Activated CD8-positive, alpha-beta memory T cell treated with anti-CD3 and anti-CD28 coated beads, Interleukin-2, amount 10 ng/mL, durations not matched to agents 7 days and 5 days (primary cell): Measurements from ENCODE around the gene DGLUCY. TPM values are rescaled to one million over a fixed set of nuclear protein-coding genes. Genes with fewer than 3 reads are reported as not detected.
"Not testable (repeated sequence)": the region's sequence is repeated elsewhere in the genome, so short reads cannot be mapped to it uniquely, and the experiment has no call there.

Experiments
- ATAC-seq: fragments of 150-1000 bp; cut with Tn5 transposase; one replicate; pipeline ENCODE4 v1.10.0; 2021; ENCODE audit warnings: moderate library complexity
- CTCF ChIA-PET: fragments of 350-600 bp; sonication (Branson Sonifier 250); formaldehyde crosslinking; loops from one replicate; lab custom pipeline; 2021; ENCODE audit warnings: antibody characterized with exemption; lab: Charles Lee
- DNase-seq: peaks from one replicate; pipeline ENCODE4 v3.0.0-alpha.2; 2020
- H3K27ac Mint-ChIP-seq: one replicate; pipeline ENCODE4 v1.8.0; 2021; ENCODE audit warnings: mild to moderate bottlenecking, mixed read lengths
- H3K27me3 Mint-ChIP-seq: one replicate; pipeline ENCODE4 v1.8.0; 2021; ENCODE audit warnings: mixed read lengths
- H3K36me3 Mint-ChIP-seq: one replicate; pipeline ENCODE4 v1.8.0; 2021; ENCODE audit warnings: mild to moderate bottlenecking, mixed read lengths
- H3K4me1 Mint-ChIP-seq: one replicate; pipeline ENCODE4 v1.8.0; 2021; ENCODE audit warnings: mixed read lengths
- H3K4me3 Mint-ChIP-seq: one replicate; pipeline ENCODE4 v1.8.0; 2021; ENCODE audit warnings: mild to moderate bottlenecking, moderate library complexity, mixed read lengths
- H3K9me3 Mint-ChIP-seq: one replicate; pipeline ENCODE4 v1.8.0; 2022; ENCODE audit warnings: low read depth, mixed read lengths
- total RNA-seq, 2 experiments: library from RNA; stranded (reverse); gene quantifications; one replicate each; pipeline ENCODE4 v1.2.3, GENCODE V29; 2021

DGLUCY gene
- total RNA-seq, 2 experiments from 2014 or later, result 113 to 176 TPM

DNA sequence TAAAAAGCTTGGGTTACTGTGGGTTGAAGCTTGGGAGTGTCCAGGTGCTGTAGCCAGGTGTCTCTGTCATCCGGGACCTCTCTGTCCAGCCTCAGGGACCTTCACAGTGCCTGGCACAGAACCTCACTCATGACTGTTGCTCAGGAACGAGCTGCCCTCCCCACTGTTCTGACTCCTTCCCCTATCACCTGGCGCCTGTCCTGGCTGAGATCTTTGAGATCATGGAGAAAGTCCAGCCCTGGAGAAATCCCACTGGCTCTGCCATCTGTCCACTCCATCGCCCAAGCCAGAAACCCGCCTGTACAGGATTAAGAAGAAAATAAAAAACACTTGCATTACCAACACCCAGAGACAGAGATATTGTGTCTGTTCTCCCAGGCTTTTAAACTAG, 53.5 kb downstream of the DGLUCY start:
- CTCF ChIA-PET, result no interaction called here
- DNase-seq, result no peak
- Mint-ChIP-seq H3K36me3 (peaks cover 35% of the 10 kb centered on the region), H3K4me1 (no peaks in the 10 kb centered on the region), H3K27me3 (no peaks in the 10 kb centered on the region), H3K9me3 (no peaks in the 10 kb centered on the region), H3K4me3 (no peak overlapping the region), H3K27ac (no peak overlapping the region)
- ATAC-seq, result no peak

GRCh38 chr14:91169951-91170350, 56.1 kb downstream of the DGLUCY start:
- H3K4me1 Mint-ChIP-seq, result peaks cover 4% of the 10 kb centered on the region
- DNase-seq (no peak), ATAC-seq (no peak)
- peaks cover 36% of the 10 kb centered on the region for H3K36me3 Mint-ChIP-seq
- H3K4me3 Mint-ChIP-seq, result no peak overlapping the region
- H3K27ac Mint-ChIP-seq, result no peak overlapping the region
- CTCF ChIA-PET, result interaction anchor here (1.2 to 8.6 kb wide), 2 partner anchors 111 to 267 kb away, joined by 3 to 129 read pairs; no protein-coding TSS in a partner anchor
- H3K9me3 Mint-ChIP-seq, result no peaks in the 10 kb centered on the region
- no peaks in the 10 kb centered on the region for H3K27me3 Mint-ChIP-seq

- ATAC-seq (no peak), DNase-seq (no peak)
- Mint-ChIP-seq H3K36me3 (peaks cover 34% of the 10 kb centered on the region), H3K9me3 (no peaks in the 10 kb centered on the region), H3K4me1 (peaks cover 4% of the 10 kb centered on the region), H3K27me3 (no peaks in the 10 kb centered on the region), H3K4me3 (no peak overlapping the region), H3K27ac (peak overlapping the region; percentile 17)
- CTCF ChIA-PET, result interaction anchor here (0.6 to 8.6 kb wide), 4 partner anchors 29 to 267 kb away, joined by 3 to 129 read pairs (median 4); no protein-coding TSS in a partner anchor
These were observed 56.7 kb downstream of the DGLUCY start for GRCh38 chr14:91170504-91171121.

DNA sequence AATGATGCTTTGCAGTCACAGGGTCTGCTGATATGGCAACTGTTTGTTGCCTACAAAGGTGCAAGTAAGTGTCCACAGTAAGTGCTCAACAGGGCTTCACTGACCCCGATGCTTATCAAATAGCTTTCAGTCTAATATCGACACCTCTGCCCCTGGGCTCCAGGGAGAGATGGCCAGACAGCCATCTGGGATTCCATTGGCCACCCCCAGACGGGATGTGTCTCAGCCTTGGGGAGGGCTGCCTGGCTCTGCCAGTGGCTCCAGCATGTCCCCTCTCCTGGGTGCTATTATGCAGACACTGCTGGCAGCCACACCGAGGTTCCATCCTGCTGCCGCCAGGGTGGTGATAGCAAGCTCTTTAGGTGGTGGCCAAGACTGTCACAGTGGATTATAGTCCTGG, 57.4 kb downstream of the DGLUCY start:
- Mint-ChIP-seq H3K27ac (peak overlapping the region; percentile 32), H3K4me1 (peaks cover 6% of the 10 kb centered on the region), H3K36me3 (peaks cover 33% of the 10 kb centered on the region), H3K9me3 (no peaks in the 10 kb centered on the region), H3K4me3 (no peak overlapping the region), H3K27me3 (no peaks in the 10 kb centered on the region)
- DNase-seq (no peak), ATAC-seq (no peak)
- CTCF ChIA-PET, result interaction anchor here (0.6 to 8.6 kb wide), 8 partner anchors 12 to 268 kb away, joined by 3 to 129 read pairs (median 4); partner anchors contain the start of gene DGLUCY

- peak; percentile 69 for ATAC-seq
- Mint-ChIP-seq H3K4me3 (no peak overlapping the region), H3K27me3 (no peaks in the 10 kb centered on the region), H3K4me1 (peaks cover 19% of the 10 kb centered on the region), H3K27ac (peak overlapping the region; percentile 38), H3K36me3 (peaks cover 35% of the 10 kb centered on the region), H3K9me3 (no peaks in the 10 kb centered on the region)
- peak; percentile 85 for DNase-seq
- CTCF ChIA-PET, result interaction anchor here (0.6 to 8.6 kb wide), 55 partner anchors 9 to 1629 kb away, joined by 3 to 129 read pairs (median 4); partner anchors contain the start of genes DGLUCY and RPS6KA5
These were observed 59.4 kb downstream of the DGLUCY start for GRCh38 chr14:91173221-91173670.

- Mint-ChIP-seq H3K27me3 (no peaks in the 10 kb centered on the region), H3K4me1 (peaks cover 19% of the 10 kb centered on the region), H3K27ac (no peak overlapping the region), H3K9me3 (no peaks in the 10 kb centered on the region), H3K4me3 (no peak overlapping the region), H3K36me3 (peaks cover 31% of the 10 kb centered on the region)
- DNase-seq (no peak), ATAC-seq (no peak)
- CTCF ChIA-PET, result interaction anchor here (0.9 to 8.6 kb wide), 23 partner anchors 16 to 416 kb away, joined by 3 to 129 read pairs (median 6); partner anchors contain the start of gene DGLUCY
These were observed 60.0 kb downstream of the DGLUCY start for GRCh38 chr14:91173904-91174303.

DNA sequence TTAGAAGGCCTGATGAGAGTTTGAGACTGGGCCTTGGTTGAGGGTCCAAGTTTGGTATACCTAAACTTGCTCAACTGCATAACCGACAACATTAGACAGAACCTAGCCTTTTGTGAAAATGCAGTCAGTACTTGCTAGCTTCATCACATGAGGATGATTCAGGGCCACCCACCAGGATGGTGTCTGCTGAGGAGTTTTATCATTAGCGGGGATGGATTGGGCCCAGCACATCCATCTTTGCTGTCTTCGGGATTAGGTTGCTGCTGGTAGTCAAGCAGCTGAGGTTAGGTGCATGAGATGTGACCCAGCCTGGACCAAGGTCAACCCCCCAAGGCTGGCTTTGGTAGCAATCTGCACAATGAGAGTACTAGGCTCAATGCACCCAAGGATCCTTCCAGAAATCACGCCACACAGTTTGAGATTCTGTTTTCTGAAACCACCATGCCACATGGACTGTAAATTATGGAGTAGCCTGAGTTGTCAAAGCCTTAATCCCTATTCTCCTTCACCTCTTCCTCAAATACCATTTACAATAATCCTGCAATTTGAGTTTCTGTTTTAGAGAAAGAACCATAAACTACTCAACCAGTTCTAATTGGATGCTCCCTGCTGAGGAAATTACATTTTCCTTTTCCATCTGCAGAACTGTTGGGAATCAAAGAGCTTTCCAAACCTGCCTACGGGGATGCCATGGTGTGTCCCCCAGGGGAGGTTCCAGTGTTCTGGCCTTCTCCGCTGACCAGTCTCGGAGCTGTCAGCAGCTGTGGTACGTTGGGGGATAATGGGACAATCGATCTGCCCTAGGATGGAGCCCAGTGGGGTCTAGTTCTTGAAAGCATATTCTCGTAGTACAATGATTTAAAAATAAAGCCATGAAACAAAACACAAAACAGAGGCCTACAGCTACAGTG, 61.7 kb downstream of the DGLUCY start:
- CTCF ChIA-PET, result interaction anchor here (1.1 to 8.6 kb wide), 16 partner anchors 13 to 272 kb away, joined by 3 to 129 read pairs (median 6); partner anchors contain the start of gene GPR68
- Mint-ChIP-seq H3K36me3 (peaks cover 34% of the 10 kb centered on the region), H3K4me3 (no peak overlapping the region), H3K27ac (peak overlapping the region; percentile 34), H3K27me3 (no peaks in the 10 kb centered on the region), H3K9me3 (no peaks in the 10 kb centered on the region), H3K4me1 (peaks cover 19% of the 10 kb centered on the region)
- no peak for DNase-seq
- ATAC-seq, result no peak

GRCh38 chr14:91177073-91178034, 63.5 kb downstream of the DGLUCY start:
- Mint-ChIP-seq H3K4me1 (peaks cover 19% of the 10 kb centered on the region), H3K27me3 (no peaks in the 10 kb centered on the region), H3K27ac (peak overlapping the region; percentile 75), H3K36me3 (peaks cover 45% of the 10 kb centered on the region), H3K9me3 (no peaks in the 10 kb centered on the region), H3K4me3 (no peak overlapping the region)
- CTCF ChIA-PET, result interaction anchor here (0.6 to 8.6 kb wide), 53 partner anchors 9 to 341 kb away, joined by 3 to 129 read pairs (median 5); partner anchors contain the start of genes GPR68 and RPS6KA5
- ATAC-seq (peak; percentile 87), DNase-seq (peak; percentile 80)

- no peak for DNase-seq
- Mint-ChIP-seq H3K4me3 (no peak overlapping the region), H3K9me3 (no peaks in the 10 kb centered on the region), H3K27me3 (no peaks in the 10 kb centered on the region), H3K36me3 (peaks cover 43% of the 10 kb centered on the region), H3K27ac (peak overlapping the region; percentile 8), H3K4me1 (peaks cover 16% of the 10 kb centered on the region)
- no peak for ATAC-seq
- CTCF ChIA-PET, result interaction anchor here (0.8 to 4.9 kb wide), 2 partner anchors 77 to 106 kb away, joined by 3 to 67 read pairs; no protein-coding TSS in a partner anchor
These were observed 66.7 kb downstream of the DGLUCY start for GRCh38 chr14:91180611-91181010.

GRCh38 chr14:91182753-91183152, 68.9 kb downstream of the DGLUCY start:
- H3K4me3 Mint-ChIP-seq, CTCF ChIA-PET, H3K4me1 Mint-ChIP-seq, H3K9me3 Mint-ChIP-seq, H3K27me3 Mint-ChIP-seq, H3K27ac Mint-ChIP-seq, ATAC-seq, DNase-seq: not testable (repeated sequence)
- peaks cover 46% of the 10 kb centered on the region for H3K36me3 Mint-ChIP-seq

GRCh38 chr14:91184559-91184958, 70.7 kb downstream of the DGLUCY start:
- no peak for DNase-seq
- no peak for ATAC-seq
- Mint-ChIP-seq H3K4me3 (no peak overlapping the region), H3K36me3 (peaks cover 53% of the 10 kb centered on the region), H3K9me3 (no peaks in the 10 kb centered on the region), H3K27me3 (no peaks in the 10 kb centered on the region), H3K4me1 (no peaks in the 10 kb centered on the region), H3K27ac (no peak overlapping the region)
- CTCF ChIA-PET, result interaction anchor here (0.7 to 1.4 kb wide), 4 partner anchors 9 to 132 kb away, joined by 3 read pairs; no protein-coding TSS in a partner anchor

DNA sequence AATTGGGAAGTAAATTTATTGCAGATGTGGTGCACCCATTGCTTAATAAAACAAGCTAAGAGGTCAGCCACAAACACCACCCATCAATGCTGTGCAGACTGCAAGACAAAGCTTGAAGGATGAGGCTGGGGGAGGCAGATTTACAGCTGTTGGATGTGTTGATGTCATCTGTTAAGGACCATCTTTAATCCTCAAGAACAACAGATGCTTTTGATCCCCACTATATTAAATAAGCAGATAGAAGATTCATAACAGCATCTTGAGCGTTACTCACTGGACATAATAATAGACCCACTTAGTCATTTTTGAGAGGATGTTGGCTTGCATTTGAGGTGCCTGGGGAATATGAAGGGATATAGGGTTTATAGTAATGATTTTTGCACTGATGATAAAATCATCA, 71.8 kb downstream of the DGLUCY start:
- Mint-ChIP-seq H3K4me1 (peaks cover 2% of the 10 kb centered on the region), H3K27me3 (no peaks in the 10 kb centered on the region), H3K36me3 (peaks cover 59% of the 10 kb centered on the region), H3K4me3 (no peak overlapping the region), H3K27ac (no peak overlapping the region), H3K9me3 (no peaks in the 10 kb centered on the region)
- CTCF ChIA-PET, result interaction anchor here (1.4 to 2.1 kb wide), 2 partner anchors 8 to 56 kb away, joined by 3 to 7 read pairs; no protein-coding TSS in a partner anchor
- DNase-seq, result no peak
- ATAC-seq, result no peak
